K562 (cell line): ENCODE measurements around the gene IL17A. TPM values are rescaled to one million over a fixed set of nuclear protein-coding genes. Genes with fewer than 3 reads are reported as not detected.

ENCODE experiments used
- ATAC-seq: fragments of 200-7000 bp; cut with Tn5 transposase; 3 replicates; pipeline ENCODE4 v1.9.1; 2020; ENCODE audit warnings: moderate library complexity
- BruUV-seq: library from RNA; stranded (reverse); fragments of 400-500 nt; replicated peaks from 2 replicates; lab custom pipeline; 2021; lab: Mats Ljungman, UMichigan
- CTCF ChIA-PET: fragments of 300-600 bp; formaldehyde crosslinking; extraction: SDS; loops from one replicate; lab custom pipeline; 2021; ENCODE audit warnings: low intra/inter-chr PET ratio; lab: Yijun Ruan, JAX
- POLR2A ChIA-PET: fragments of 300-600, 350-650 bp; sonication (Branson Sonifier 250); formaldehyde crosslinking; extraction: SDS; loops from one replicate; lab custom pipeline; 2021; ENCODE audit warnings: antibody characterized with exemption, inconsistent platforms; lab: Yijun Ruan, JAX
- DNase-seq, 4 experiments: peaks; one replicate each; pipeline versions ENCODE4 v3.0.0 to v3.0.0-alpha.2; 2011 to 2018; ENCODE audit warnings: low spot score in 3 of 4, mixed read lengths in 3 of 4; ENCODE audit errors: extremely low read depth in 1 of 4
- FAIRE-seq: peaks from 2 replicates; lab custom pipeline; 2011; peaks lifted over from hg19 to GRCh38; lab: Jason Lieb, UNC
- H2AFZ ChIP-seq: 2 replicates; pipeline ENCODE4 v1.6.0; 2011; ENCODE audit warnings: low read depth, low read length, control low read depth, inconsistent platforms
- H3K27ac ChIP-seq: fragments of 200-600 bp; 3 replicates; pipeline ENCODE4 v1.8.0; 2011; ENCODE audit warnings: low read depth, mild to moderate bottlenecking, control low read depth, inconsistent platforms, low read length, moderate library complexity, mixed read lengths; ENCODE audit errors: extremely low read depth
- H3K27me3 ChIP-seq, 2 experiments: fragments of 300-600 bp in 1 of 2; 2 replicates in 1 of 2; 3 replicates in 1 of 2; pipeline versions ENCODE4 v1.6.0 to v1.8.0; 2011; ENCODE audit warnings: inconsistent platforms in 2 of 2, low read length in 2 of 2, mild to moderate bottlenecking in 1 of 2, mixed read lengths in 1 of 2, moderate library complexity in 1 of 2; ENCODE audit not compliant: control insufficient read depth in 2 of 2, insufficient read depth in 2 of 2
- H3K36me3 ChIP-seq: fragments of 300-600 bp; 3 replicates; pipeline ENCODE4 v1.8.0; 2011; ENCODE audit warnings: mild to moderate bottlenecking, low read length, inconsistent platforms; ENCODE audit not compliant: control insufficient read depth, insufficient read depth
- H3K4me1 ChIP-seq, 2 experiments: fragments of 200-600 bp in 1 of 2; replicated peaks in 1 of 2; 2 replicates in 1 of 2; 3 replicates in 1 of 2; pipeline versions ENCODE4 v1.5.1 to v1.8.0; 2011; ENCODE audit warnings: inconsistent platforms in 2 of 2, low read length in 2 of 2, mild to moderate bottlenecking in 1 of 2, mixed read lengths in 1 of 2, moderate library complexity in 1 of 2; ENCODE audit not compliant: control insufficient read depth in 2 of 2, insufficient read depth in 2 of 2
- H3K4me2 ChIP-seq: 2 replicates; pipeline ENCODE4 v1.6.1; 2011; ENCODE audit warnings: low read length, control low read depth, inconsistent platforms, mixed read lengths; ENCODE audit not compliant: insufficient read depth
- H3K4me3 ChIP-seq: fragments of 200-600 bp; sonication (generic), shearing (Covaris generic); 2 replicates; pipeline ENCODE4 v1.5.1; 2016; ENCODE audit warnings: control low read depth, inconsistent platforms
- H3K79me2 ChIP-seq: fragments of 200-600 bp; 3 replicates; pipeline ENCODE4 v1.8.0; 2011; ENCODE audit warnings: low read length, inconsistent platforms; ENCODE audit not compliant: control insufficient read depth, insufficient read depth
- H3K9ac ChIP-seq, 2 experiments: 2 replicates each; pipeline versions ENCODE4 v1.6.0 to v1.6.1; 2011; ENCODE audit warnings: low read depth in 2 of 2, low read length in 2 of 2, control low read depth in 1 of 2, inconsistent platforms in 1 of 2, mild to moderate bottlenecking in 1 of 2, mixed read lengths in 1 of 2; ENCODE audit not compliant: insufficient read depth in 1 of 2
- H3K9me1 ChIP-seq: one replicate; pipeline ENCODE4 v1.6.0; 2011; ENCODE audit warnings: inconsistent platforms, mild to moderate bottlenecking, low read length, moderate library complexity; ENCODE audit not compliant: control insufficient read depth, insufficient read depth
- H3K9me3 ChIP-seq: replicated peaks from 2 replicates; pipeline ENCODE4 v1.5.1; 2011; ENCODE audit warnings: low read depth, low read length, inconsistent platforms; ENCODE audit not compliant: control insufficient read depth, insufficient read depth
- H4K20me1 ChIP-seq: replicated peaks from 2 replicates; pipeline ENCODE4 v1.6.1; 2011; ENCODE audit warnings: low read length, inconsistent platforms, mixed read lengths; ENCODE audit not compliant: control insufficient read depth, insufficient read depth
- ATF1 ChIP-seq, 2 experiments: fragments of 450-650 bp in 1 of 2; IDR thresholded peaks; 2 replicates each; pipeline ENCODE4 v1.6.1; 2016; ENCODE audit warnings: missing compliant biosample characterization in 1 of 2, missing genetic modification characterization in 1 of 2
- HNRNPL ChIP-seq: fragments of 200-400 bp; formaldehyde crosslinking; IDR thresholded peaks from 2 replicates; pipeline ENCODE4 v1.6.1; 2017; ENCODE audit warnings: low read depth, mild to moderate bottlenecking, low read length
- RCOR1 ChIP-seq, 2 experiments: IDR thresholded peaks; 2 replicates each; pipeline ENCODE4 v1.6.1; 2012; ENCODE audit warnings: low read depth in 2 of 2, low read length in 2 of 2, borderline replicate concordance in 1 of 2, improper control_type of control experiment in 1 of 2
- SAP30 ChIP-seq: fragments of 200-600 bp; sonication (generic); IDR thresholded peaks from 2 replicates; pipeline ENCODE4 v1.6.1; 2012; ENCODE audit warnings: borderline replicate concordance, low read depth, mild to moderate bottlenecking, moderate library complexity, low read length, control low read depth, inconsistent platforms; ENCODE audit not compliant: insufficient read depth, poor library complexity, severe bottlenecking
- ZNF316 ChIP-seq: fragments of 450-650 bp; IDR thresholded peaks from 2 replicates; pipeline ENCODE4 v1.6.1; 2016
- WGBS: fragments of 100-300 bp; shearing (Covaris generic); methylation state at CpG from one replicate; pipeline ENCODE4 v1.1.6; 2016; ENCODE audit warnings: low coverage, mixed read lengths; ENCODE audit not compliant: insufficient coverage; ENCODE audit errors: missing lambda C conversion rate; 5-methylcytosine and 5-hydroxymethylcytosine counted together
- in situ Hi-C: fragments of 300-500 bp; cut with MboI; formaldehyde crosslinking; loops from 4 replicates; pipeline ENCODE4 v1.15.0; 2018; ENCODE audit warnings: inconsistent platforms, mixed read lengths
- intact Hi-C: fragments of 100-400 bp; cut with micrococcal nuclease; formaldehyde crosslinking; loops from 2 replicates; pipeline ENCODE4 v1.14.2; 2022
- polyA plus RNA-seq, 8 experiments: library from polyadenylated mRNA; depleted of rRNA in 4 of 8; stranded (reverse) in 5 of 8; unstranded in 3 of 8; fragments of >200 nt; fragmentation: Nextera tagmentation in 2 of 8; fragmentation: Illumina TruSeq in 1 of 8; extraction: Ambion mirVana in 2 of 8; extraction: Trizol in 1 of 8; gene quantifications; 2 replicates each; pipeline versions ENCODE4 v1.2.1 to v1.2.3, GENCODE V29; 2011 to 2014; ENCODE audit warnings: inconsistent platforms in 1 of 8, missing spikeins in 1 of 8
- total RNA-seq, 7 experiments: library from RNA; depleted of rRNA in 6 of 7; stranded (reverse); fragments of >200 nt in 6 of 7; fragmentation: Illumina TruSeq in 2 of 7; extraction: Trizol in 2 of 7; gene quantifications; 2 replicates each; pipeline versions ENCODE4 v1.2.1 to v1.2.3, GENCODE V29; 2011 to 2021; ENCODE audit warnings: low replicate concordance in 1 of 7
- TF ChIP-seq, protein P1 (sequence below): fragments of 450-650 bp; formaldehyde crosslinking; IDR thresholded peaks from 2 replicates; pipeline ENCODE4 v1.4.0; 2020; ENCODE audit warnings: mild to moderate bottlenecking, moderate library complexity

IL17A gene
- total and polyA plus RNA-seq, 9 of the 15 experiments (the other 6 are each of a cell fraction or from before 2014, with no cell fraction given), result not detected

DNA sequence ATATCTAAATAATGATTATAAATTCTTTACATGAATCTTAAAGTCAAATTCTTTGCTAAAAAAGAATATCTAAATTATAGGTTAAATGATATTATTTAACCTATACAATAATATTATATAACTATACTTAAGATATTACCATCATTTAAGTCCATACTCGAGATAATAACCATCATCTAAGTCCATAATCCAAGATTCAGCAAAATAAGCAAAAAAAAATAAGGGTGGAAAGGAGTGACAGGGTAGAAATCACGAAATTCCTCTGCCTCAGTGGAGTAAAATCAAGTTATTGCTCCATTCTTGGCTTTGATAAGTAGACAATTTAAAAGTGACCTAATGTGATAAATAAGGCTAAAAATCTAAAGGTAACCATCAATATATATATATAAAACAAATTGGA is 9.7 kb downstream of the IL17A start:
- no peak for FAIRE-seq
- Histone ChIP-seq H3K9me1 (no peaks in the 10 kb centered on the region), H3K4me2 (no peak overlapping the region), H3K9ac (no peak overlapping the region), H4K20me1 (no peaks in the 10 kb centered on the region), H3K36me3 (no peaks in the 10 kb centered on the region), H3K27ac (no peak overlapping the region), H3K9me3 (no peaks in the 10 kb centered on the region), H3K27me3 (no peaks in the 10 kb centered on the region), H3K4me1 (no peaks in the 10 kb centered on the region), H3K4me3 (no peak overlapping the region), H2AFZ (no peak overlapping the region), H3K79me2 (no peaks in the 10 kb centered on the region)
- ATAC-seq, result no peak
- TF ChIP-seq ZNF316 (peak; percentile 61), SAP30 (no peak), RCOR1 (IDR thresholded peaks at IDR 0.05; ENCODE audit: borderline replicate concordance in 1 of 2, low read depth in 2 of 2, low read length in 2 of 2) (no peak), ATF1 (CRISPR knock-in tag; IDR thresholded peaks at IDR 0.05) (no peak), ATF1 (tag; IDR thresholded peaks at IDR 0.05) (no peak), HNRNPL (no peak)
- TF ChIP-seq, protein P1, sequence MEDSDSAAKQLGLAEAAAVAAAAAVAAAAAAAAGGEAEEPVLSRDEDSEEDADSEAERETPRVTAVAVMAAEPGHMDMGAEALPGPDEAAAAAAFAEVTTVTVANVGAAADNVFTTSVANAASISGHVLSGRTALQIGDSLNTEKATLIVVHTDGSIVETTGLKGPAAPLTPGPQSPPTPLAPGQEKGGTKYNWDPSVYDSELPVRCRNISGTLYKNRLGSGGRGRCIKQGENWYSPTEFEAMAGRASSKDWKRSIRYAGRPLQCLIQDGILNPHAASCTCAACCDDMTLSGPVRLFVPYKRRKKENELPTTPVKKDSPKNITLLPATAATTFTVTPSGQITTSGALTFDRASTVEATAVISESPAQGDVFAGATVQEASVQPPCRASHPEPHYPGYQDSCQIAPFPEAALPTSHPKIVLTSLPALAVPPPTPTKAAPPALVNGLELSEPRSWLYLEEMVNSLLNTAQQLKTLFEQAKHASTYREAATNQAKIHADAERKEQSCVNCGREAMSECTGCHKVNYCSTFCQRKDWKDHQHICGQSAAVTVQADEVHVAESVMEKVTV (CRISPR knock-in tag), result no peak
- ChIA-PET POLR2A (interaction anchor here (0.6 to 0.7 kb wide), 2 partner anchors 11 to 870 kb away, joined by 3 read pairs; no protein-coding TSS in a partner anchor), CTCF (no interaction called here)
- WGBS, result 0% methylated on average over 2 of the region's 2 CpGs
- no peak for DNase-seq
- in situ Hi-C loops, result no loop called here
- BruUV-seq, result no TSS peak
- intact Hi-C loops, result no loop called here
